HG03280 (cell line): ENCODE measurements around the gene FANCC.

Experiments
- ATAC-seq: cut with Tn5 transposase; IDR thresholded peaks from one replicate; pipeline ENCODE4 v1.9.1; 2021; ENCODE audit warnings: mild to moderate bottlenecking, moderate library complexity; ENCODE audit not compliant: unreplicated experiment

The FANCC gene

GRCh38 chr9:95104581-95104960, 212.9 kb downstream of the FANCC start:
- no peak for ATAC-seq

DNA sequence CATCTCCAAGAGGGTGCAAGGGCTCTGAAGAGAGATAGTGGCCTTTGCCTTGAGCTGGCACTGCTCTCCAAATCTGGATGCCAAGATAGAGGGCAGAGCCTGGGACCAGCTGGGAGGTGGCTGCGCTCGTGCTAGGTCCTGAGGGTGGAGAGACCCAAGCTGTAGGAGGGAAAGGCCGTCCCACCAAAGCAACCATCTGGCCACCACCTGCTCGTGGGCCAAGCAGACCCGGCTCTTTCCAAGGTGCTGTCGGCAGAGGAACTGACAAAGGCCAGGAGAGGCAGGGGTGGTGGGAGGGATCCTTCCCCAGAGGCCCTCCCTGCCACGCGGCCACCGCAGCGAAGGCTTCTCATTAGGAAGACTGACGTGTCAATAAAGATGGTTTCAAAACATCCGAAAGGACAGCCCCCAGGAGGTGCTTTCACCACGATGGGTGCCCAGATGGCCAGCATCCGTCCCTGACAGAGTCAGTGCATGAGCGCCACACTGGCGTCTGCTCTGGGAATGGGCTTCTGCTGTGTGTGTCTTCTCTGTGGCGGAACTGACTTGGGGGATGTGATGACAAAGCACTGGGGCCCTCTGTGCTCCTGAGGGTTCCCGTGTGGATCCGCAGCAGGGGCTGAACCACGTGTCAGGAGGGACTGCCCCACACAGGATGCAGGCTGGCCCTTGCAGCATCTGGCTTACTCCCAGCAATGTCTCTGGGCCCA, 213.5 kb downstream of the FANCC start:
- ATAC-seq = no peak

DNA sequence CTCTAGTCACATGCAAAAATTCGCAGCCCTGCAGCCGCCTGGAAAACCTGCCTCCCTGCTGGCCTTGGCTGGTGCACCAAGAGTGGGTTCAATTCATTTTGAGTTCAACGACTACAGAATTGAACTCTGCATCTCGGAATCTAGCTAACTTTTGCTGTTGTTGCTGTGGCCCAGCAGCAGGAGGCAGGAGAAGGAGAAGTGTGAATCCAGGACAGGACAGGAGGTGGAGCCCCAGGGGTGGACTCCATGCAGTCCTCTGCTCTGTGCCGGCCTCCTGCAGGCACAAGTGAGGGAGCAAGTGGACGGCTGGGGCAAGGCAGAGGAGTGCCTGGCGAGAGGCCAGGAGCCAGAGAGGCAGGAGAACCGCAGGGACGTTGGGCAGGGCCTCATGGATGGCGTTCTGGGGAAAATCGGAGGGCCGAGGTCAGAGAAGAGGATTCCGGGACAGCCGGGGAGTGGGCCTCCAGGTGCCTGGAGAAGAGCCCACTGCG, 214.2 kb downstream of the FANCC start:
- ATAC-seq = no peak

- ATAC-seq = no peak
These were observed 214.9 kb downstream of the FANCC start for GRCh38 chr9:95102572-95102971.

- ATAC-seq = no peak
These were observed 215.5 kb downstream of the FANCC start for GRCh38 chr9:95102001-95102433.

DNA sequence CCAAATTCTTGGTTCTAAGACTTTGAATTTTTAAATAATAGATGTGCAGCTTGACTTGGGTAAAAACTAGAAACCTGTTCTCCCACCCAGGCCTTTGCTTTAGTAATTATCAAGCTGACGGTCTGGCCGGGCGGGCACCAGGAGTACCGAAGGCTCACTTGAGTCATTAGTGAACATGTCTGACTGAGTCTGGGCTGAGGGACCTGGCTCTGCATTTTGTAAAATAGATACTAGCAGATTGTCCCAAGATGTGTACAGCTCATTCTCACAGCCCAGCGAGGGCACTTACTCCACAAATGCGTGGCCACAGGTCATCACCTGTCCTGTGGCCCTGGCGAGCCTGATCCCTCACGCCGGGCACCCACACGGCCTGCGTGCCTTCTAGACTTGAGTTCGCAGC, 216.2 kb downstream of the FANCC start:
- ATAC-seq = no peak

- ATAC-seq = no peak
These were observed 217.4 kb downstream of the FANCC start for GRCh38 chr9:95100071-95100627.

DNA sequence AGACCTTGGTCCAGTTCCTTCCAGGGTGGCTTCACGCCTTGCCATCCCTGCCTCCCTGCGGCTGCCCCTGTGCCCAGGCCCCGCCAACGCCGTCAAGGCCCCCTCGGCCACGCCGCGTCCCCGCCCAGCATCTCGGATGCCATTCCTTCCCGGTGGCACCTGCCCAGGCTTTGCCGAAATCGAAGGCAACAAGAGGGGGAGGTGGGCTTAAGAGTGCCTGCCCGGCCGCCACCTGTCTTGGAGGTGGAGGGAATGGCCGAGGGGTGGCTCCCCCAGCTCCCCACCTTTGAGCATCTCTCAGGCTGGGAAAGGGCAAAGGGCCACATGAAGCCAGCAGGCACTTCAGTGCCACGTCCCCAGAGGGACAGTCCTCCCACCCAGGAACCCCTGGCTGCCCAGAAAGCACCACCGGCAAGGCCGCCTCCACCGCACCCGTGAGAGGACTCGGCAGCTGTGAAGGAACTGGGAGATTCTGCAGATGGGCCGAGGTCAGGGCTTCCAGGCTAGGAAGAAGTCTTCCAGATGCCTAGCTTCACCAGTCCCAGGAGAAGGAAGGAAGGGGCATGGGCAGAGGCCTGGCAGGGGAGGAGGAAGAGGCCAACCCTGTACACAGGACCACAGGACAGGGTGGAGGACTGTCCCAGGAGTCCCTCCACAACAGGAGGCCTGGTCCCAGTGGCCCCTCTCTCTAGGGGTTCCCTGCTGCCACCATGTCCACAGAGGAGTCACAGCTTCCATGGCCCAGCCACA, 218.0 kb downstream of the FANCC start:
- no peak for ATAC-seq

- ATAC-seq = no peak
These were observed 219.1 kb downstream of the FANCC start for GRCh38 chr9:95098391-95098921.

DNA sequence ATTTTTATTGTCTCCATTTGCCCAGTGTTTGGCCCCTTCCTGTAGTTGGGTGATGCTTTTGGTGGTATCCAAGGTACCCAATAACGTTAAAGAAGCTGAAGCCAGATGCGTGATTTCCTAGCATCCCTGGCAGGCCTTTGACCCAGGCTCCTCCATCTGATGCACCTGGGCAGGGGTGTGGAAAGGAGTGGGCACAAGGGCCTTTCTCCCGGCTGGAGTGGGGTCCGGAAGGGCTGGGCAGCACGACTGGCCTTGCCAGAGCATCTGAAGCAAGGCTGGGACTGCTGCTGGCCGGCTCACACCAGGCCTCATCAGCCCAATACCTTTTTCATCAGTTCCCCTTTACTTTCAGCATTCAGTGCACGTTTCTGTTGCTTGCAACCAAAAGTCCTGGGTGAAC, 220.2 kb downstream of the FANCC start:
- no peak for ATAC-seq

DNA sequence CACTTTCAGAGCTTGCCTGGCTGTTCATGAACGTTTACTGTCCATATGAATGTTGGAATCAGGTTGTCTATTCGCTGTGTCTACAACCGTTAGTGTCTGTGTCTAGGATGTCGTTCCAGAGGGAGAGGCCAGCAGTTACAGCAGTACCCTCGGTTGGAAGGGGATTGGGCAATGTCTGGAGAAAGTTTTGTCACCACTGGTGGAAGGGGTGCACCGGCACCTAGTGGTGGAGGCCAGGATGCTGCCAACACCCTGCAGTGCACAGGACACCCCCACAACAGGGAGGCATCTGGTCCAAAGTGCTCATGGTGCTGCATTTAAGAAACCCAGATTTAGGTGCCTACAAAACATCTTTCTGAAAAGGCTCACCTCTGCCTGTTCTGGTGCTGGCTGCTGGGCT, 220.7 kb downstream of the FANCC start:
- ATAC-seq = no peak

DNA sequence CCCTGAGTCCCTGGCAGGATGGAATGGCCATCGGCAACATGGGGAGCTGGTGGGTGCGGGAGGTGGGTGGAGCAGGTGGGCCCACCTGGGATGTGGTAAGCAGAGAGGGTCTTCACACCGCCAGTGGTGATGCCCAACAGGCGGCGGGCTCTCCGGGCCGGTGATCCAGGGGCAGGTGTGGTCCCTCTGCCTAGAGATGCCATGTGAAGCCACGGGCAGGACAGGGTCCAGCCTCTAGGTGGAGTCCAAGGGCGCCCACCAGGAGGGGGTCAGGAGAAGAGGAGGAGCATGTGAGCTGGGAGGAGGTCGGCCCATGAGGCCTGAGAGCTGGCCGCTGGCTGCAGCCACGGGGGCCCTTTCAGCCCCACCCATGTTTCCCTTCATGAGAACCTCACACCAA, 221.1 kb downstream of the FANCC start:
- ATAC-seq = no peak

DNA sequence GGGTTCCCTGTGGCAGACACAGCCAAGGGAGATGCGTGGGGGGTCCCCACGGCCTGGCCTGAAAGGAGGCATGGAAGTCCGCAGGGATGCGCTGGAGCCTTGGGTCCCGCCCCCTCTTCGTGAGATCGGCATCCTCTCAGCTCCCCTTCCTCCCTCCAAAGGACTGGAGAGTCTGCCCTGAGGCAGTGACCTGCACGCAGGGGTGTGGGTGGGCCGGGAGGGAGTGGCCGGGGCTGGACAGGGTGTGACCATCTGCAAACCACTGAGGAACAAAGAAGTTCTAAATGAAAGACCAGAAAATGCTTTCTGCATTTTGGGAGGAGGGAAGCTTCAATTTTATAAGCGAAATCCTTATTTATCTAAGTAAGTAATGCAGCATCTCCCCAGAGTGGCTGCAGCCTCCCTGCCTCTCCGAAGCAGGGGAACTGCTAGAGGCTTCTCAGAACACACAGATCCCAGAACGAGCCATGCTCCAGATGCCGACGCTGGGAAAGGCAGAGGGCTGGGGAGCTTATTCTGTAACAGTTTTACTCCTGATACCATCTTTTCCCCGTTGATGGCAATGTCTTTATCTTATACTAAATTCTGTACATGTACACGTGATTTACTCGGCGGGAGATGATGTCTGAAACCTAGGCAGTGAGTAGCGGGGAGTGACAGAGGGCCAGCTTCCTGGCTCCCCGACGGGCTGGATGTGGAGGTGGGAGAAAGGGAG, 221.7 kb downstream of the FANCC start:
- ATAC-seq = no peak

GRCh38 chr9:95094002-95094401, 223.5 kb downstream of the FANCC start:
- no peak for ATAC-seq

DNA sequence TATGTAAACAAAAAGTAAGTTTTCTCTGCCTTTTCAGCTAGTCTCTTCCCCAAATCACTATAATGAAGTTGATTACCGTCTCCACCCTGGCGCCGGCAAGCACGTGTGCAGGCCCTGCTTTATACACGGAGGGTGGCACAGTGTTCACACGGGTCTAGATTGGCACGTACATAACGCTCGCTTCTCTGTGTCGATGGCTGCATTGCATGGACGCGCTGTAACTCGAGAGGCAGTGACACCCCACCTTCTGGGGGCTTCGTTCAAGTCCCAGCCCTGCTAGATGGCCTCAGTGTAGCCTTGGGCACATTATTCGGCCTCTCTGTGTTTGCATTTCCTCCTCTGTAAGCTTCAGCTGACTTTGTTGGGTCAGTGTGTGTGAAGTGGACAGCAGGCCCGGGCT, 223.9 kb downstream of the FANCC start:
- no peak for ATAC-seq

DNA sequence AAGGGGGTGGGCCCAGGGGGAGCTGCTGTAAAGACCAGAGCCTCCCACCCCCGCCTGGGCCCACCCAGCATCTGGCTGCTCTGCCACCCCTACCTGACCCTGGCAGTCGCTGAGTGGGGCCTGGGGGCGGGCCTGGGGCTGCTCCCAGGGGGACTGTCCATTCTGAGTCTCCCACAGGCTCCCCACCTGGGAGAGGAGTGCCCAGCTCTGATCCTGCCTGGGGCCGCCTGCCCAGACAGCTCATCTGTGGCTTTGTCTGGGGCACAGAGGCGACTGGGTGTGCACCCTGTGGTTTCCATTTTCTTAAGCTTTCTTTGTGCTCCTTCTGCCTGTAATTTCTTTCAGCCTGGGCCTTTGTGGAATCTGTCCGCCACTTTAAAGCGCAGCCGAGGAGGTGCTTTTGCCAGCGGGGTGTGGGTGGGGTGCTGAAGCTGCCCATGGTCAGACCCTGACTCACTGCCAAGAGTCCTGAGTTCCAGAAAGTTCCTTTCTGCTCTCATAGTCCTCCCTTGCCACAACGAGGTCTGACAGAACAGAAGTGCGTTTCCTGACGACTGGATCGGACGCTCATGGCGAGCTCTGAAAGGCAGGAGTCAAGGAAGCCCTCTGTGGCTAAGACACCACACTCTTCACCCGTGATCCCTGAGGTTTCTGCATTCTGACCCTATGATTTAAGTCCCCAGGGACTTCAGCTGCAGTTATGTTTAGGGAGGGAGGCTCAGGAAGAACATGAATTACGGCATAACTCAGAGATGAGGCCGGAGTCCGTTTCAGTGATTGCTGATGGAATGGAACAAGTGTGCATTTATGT, 225.0 kb downstream of the FANCC start:
- no peak for ATAC-seq

GRCh38 chr9:95091601-95092261, 225.8 kb downstream of the FANCC start:
- ATAC-seq = no peak

GRCh38 chr9:95090871-95091577, 226.5 kb downstream of the FANCC start:
- ATAC-seq = no peak
